HCT116 (cell line): ENCODE measurements around the gene SIK3. TPM values are rescaled to one million over a fixed set of nuclear protein-coding genes. Genes with fewer than 3 reads are reported as not detected.

Source experiments
- ATAC-seq: fragments of 200-7000 bp; cut with Tn5 transposase; 2 replicates; pipeline ENCODE4 v1.9.1; 2020; ENCODE audit warnings: mild to moderate bottlenecking, moderate library complexity
- BruUV-seq: library from RNA; stranded (reverse); fragments of 400-500 nt; replicated peaks from 2 replicates; lab custom pipeline; 2021; lab: Mats Ljungman, UMichigan
- CTCF ChIA-PET: fragments of 300-600 bp; sonication (Branson Sonifier 250); formaldehyde crosslinking; loops from one replicate; lab custom pipeline; 2021; ENCODE audit warnings: antibody characterized with exemption; lab: Charles Lee
- POLR2A ChIA-PET: fragments of 300-600, 350-600 bp; sonication (Branson Sonifier 250); formaldehyde crosslinking; loops from one replicate; lab custom pipeline; 2021; ENCODE audit warnings: antibody characterized with exemption; lab: Charles Lee
- RAD21 ChIA-PET, 2 experiments: fragments of 300-600 bp; sonication (Branson Sonifier 250); formaldehyde crosslinking; loops; one replicate each; lab custom pipeline; 2023; ENCODE audit warnings: low total read pairs in 2 of 2; ENCODE audit not compliant: uncharacterized antibody in 2 of 2, unreplicated experiment in 2 of 2, low non-redundant PET in 1 of 2; lab: Charles Lee
- DNase-seq: peaks from one replicate; pipeline ENCODE4 v3.0.0-alpha.2; 2010; ENCODE audit warnings: low read depth, low spot score
- H2AFZ ChIP-seq: fragments of 200-600 bp; shearing (Covaris generic), sonication (generic); 2 replicates; pipeline ENCODE4 v1.6.1; 2017; ENCODE audit warnings: low read depth, mixed run types, mixed read lengths, antibody characterized with exemption, low read length; ENCODE audit not compliant: poor library complexity, severe bottlenecking
- H3K27ac ChIP-seq: 2 replicates; pipeline ENCODE4 v1.5.1; 2012; ENCODE audit warnings: low read depth, low read length
- H3K27me3 ChIP-seq: fragments of 200-600 bp; sonication (generic); 2 replicates; pipeline ENCODE4 v1.6.1; 2016; ENCODE audit warnings: mixed run types, low read length, mixed read lengths; ENCODE audit not compliant: insufficient read depth
- H3K36me3 ChIP-seq, 2 experiments: fragments of 200-500 bp in 1 of 2; fragments of 200-600 bp in 1 of 2; sonication (Bioruptor generic) in 1 of 2; sonication (generic) in 1 of 2; 2 replicates each; pipeline versions ENCODE4 v1.5.1 to v1.6.1; 2014 to 2016; ENCODE audit warnings: low read length in 2 of 2, inconsistent platforms in 1 of 2, mixed read lengths in 1 of 2, mixed run types in 1 of 2; ENCODE audit not compliant: insufficient read depth in 2 of 2, control insufficient read depth in 1 of 2
- H3K4me1 ChIP-seq, 2 experiments: fragments of 200-600 bp in 1 of 2; sonication (generic) in 1 of 2; 2 replicates each; pipeline versions ENCODE4 v1.5.1 to v1.6.1; 2012 to 2017; ENCODE audit warnings: low read length in 2 of 2, inconsistent platforms in 1 of 2, mild to moderate bottlenecking in 1 of 2, mixed read lengths in 1 of 2, mixed run types in 1 of 2, moderate library complexity in 1 of 2; ENCODE audit not compliant: insufficient read depth in 2 of 2, control insufficient read depth in 1 of 2
- H3K4me2 ChIP-seq: fragments of 200-600 bp; sonication (generic); 2 replicates; pipeline ENCODE4 v1.6.1; 2017; ENCODE audit warnings: mixed run types, low read length, mixed read lengths
- H3K4me3 ChIP-seq, 2 experiments: fragments of 200-600 bp in 1 of 2; sonication (generic) in 1 of 2; replicated peaks in 1 of 2; 2 replicates each; pipeline ENCODE4 v1.5.1; 2011 to 2016; ENCODE audit warnings: low read length in 2 of 2, control low read depth in 1 of 2, low read depth in 1 of 2, mild to moderate bottlenecking in 1 of 2, mixed read lengths in 1 of 2, mixed run types in 1 of 2
- H3K79me2 ChIP-seq: fragments of 200-600 bp; sonication (generic); 2 replicates; pipeline ENCODE4 v1.6.1; 2017; ENCODE audit warnings: mild to moderate bottlenecking, mixed run types, low read length, moderate library complexity, mixed read lengths; ENCODE audit not compliant: insufficient read depth
- H3K9ac ChIP-seq: fragments of 200-600 bp; sonication (generic); 2 replicates; pipeline ENCODE4 v1.6.1; 2016; ENCODE audit warnings: low read length, mixed read lengths
- H3K9me2 ChIP-seq: fragments of 200-600 bp; sonication (generic), shearing (Covaris generic); 2 replicates; pipeline ENCODE4 v1.6.1; 2017; ENCODE audit warnings: mixed run types, mild to moderate bottlenecking, moderate library complexity; ENCODE audit not compliant: insufficient read depth
- H3K9me3 ChIP-seq, 2 experiments: fragments of 200-500 bp in 1 of 2; fragments of 200-600 bp in 1 of 2; sonication (Bioruptor generic) in 1 of 2; sonication (generic) in 1 of 2; 2 replicates each; pipeline ENCODE4 v1.6.1; 2014 to 2017; ENCODE audit warnings: low read length in 2 of 2, mixed read lengths in 2 of 2, inconsistent platforms in 1 of 2, low read depth in 1 of 2, mild to moderate bottlenecking in 1 of 2, mixed run types in 1 of 2, moderate library complexity in 1 of 2; ENCODE audit not compliant: control insufficient read depth in 1 of 2, insufficient read depth in 1 of 2
- H4K20me1 ChIP-seq: fragments of 200-600 bp; sonication (generic), shearing (Covaris generic); 2 replicates; pipeline ENCODE4 v1.6.1; 2017; ENCODE audit warnings: mixed run types, mild to moderate bottlenecking, moderate library complexity; ENCODE audit not compliant: insufficient read depth
- ATF3 ChIP-seq: IDR thresholded peaks from 2 replicates; pipeline ENCODE4 v1.6.1; 2012
- CBX3 ChIP-seq: IDR thresholded peaks from 2 replicates; pipeline ENCODE4 v1.6.1; 2012; ENCODE audit warnings: low read depth
- CTCF ChIP-seq, 3 experiments: fragments of 200-600 bp in 1 of 3; sonication (generic) in 1 of 3; IDR thresholded peaks in 2 of 3; conservative IDR thresholded peaks in 1 of 3; 2 replicates each; pipeline ENCODE4 v1.5.1; 2012 to 2017; ENCODE audit warnings: low read depth in 2 of 3, low read length in 2 of 3, antibody characterized with exemption in 1 of 3, borderline replicate concordance in 1 of 3, control low read depth in 1 of 3, mild to moderate bottlenecking in 1 of 3, mixed read lengths in 1 of 3, mixed run types in 1 of 3, moderate library complexity in 1 of 3; ENCODE audit not compliant: insufficient read depth in 1 of 3
- EGR1 ChIP-seq: IDR thresholded peaks from 2 replicates; pipeline ENCODE4 v1.6.1; 2012; ENCODE audit warnings: low read depth
- ELF1 ChIP-seq: IDR thresholded peaks from 2 replicates; pipeline ENCODE4 v1.6.1; 2012; ENCODE audit warnings: low read depth, borderline replicate concordance
- JUND ChIP-seq: IDR thresholded peaks from 2 replicates; pipeline ENCODE4 v1.6.1; 2012
- MAX ChIP-seq: IDR thresholded peaks from 2 replicates; pipeline ENCODE4 v1.6.1; 2012
- REST ChIP-seq: IDR thresholded peaks from 2 replicates; pipeline ENCODE4 v1.6.1; 2012; ENCODE audit warnings: low read depth
- YY1 ChIP-seq: IDR thresholded peaks from 2 replicates; pipeline ENCODE4 v1.6.1; 2011; ENCODE audit warnings: low read length, low read depth, moderate library complexity, mild to moderate bottlenecking; ENCODE audit not compliant: insufficient replicate concordance; ENCODE audit errors: extremely low read depth
- ZBTB33 ChIP-seq: IDR thresholded peaks from 2 replicates; pipeline ENCODE4 v1.6.1; 2011; ENCODE audit warnings: mild to moderate bottlenecking, low read length, moderate library complexity; ENCODE audit not compliant: insufficient replicate concordance; ENCODE audit errors: extremely low read depth
- ZFX ChIP-seq: fragments of 450-650 bp; IDR thresholded peaks from 2 replicates; pipeline ENCODE4 v1.6.1; 2017
- ZNF274 ChIP-seq: fragments of 200-500 bp; sonication (Bioruptor generic); IDR thresholded peaks from 2 replicates; pipeline ENCODE4 v1.6.1; 2014; ENCODE audit warnings: mild to moderate bottlenecking, low read depth, low read length, inconsistent platforms
- intact Hi-C: fragments of 100-400 bp; cut with micrococcal nuclease; formaldehyde crosslinking; loops from 2 replicates; pipeline ENCODE4 v1.10.0; 2022
- total RNA-seq: library from RNA; stranded (reverse); gene quantifications from one replicate; pipeline ENCODE4 v1.2.1, GENCODE V29; 2021; ENCODE audit not compliant: unreplicated experiment

SIK3 gene
- total RNA-seq, 1 experiment from 2014 or later, result 21.0 TPM

GRCh38 chr11:117068303-117068860, 29.8 kb downstream of the SIK3 start:
- BruUV-seq, result no TSS peak

More at GRCh38 chr11:117068303-117068860, 29.8 kb downstream of the SIK3 start:
- peaks cover 9% of the 10 kb centered on the region; the same call in 1 of the 2 replicates for H3K27me3 ChIP-seq
- H3K79me2 ChIP-seq, result peaks cover 57% of the 10 kb centered on the region
- H3K4me3 ChIP-seq, result no peak overlapping the region
- ChIA-PET CTCF (no interaction called here), POLR2A (no interaction called here), RAD21 (no interaction called here)
- H3K9ac ChIP-seq, result no peak overlapping the region
- H3K36me3 ChIP-seq, result no peaks in the 10 kb centered on the region
- no peak overlapping the region for H2AFZ ChIP-seq
- TF ChIP-seq ATF3 (no peak), ELF1 (no peak), EGR1 (no peak), REST (no peak), YY1 (no peak), JUND (no peak), MAX (no peak), ZBTB33 (no peak), ZFX (no peak), CTCF (IDR thresholded peaks at IDR 0.05 in 2 of 3, conservative IDR thresholded peaks at IDR 0.05 in 1 of 3; ENCODE audit: borderline replicate concordance in 1 of 3, insufficient read depth in 1 of 3, low read depth in 2 of 3, low read length in 2 of 3) (no peak), ZNF274 (no peak), CBX3 (no peak)
- H3K9me2 ChIP-seq, result no peaks in the 10 kb centered on the region
- no peak for ATAC-seq
- no peak overlapping the region for H3K27ac ChIP-seq
- no peak for DNase-seq
- H3K4me2 ChIP-seq, result no peak overlapping the region
- peaks cover 23 to 28% of the 10 kb centered on the region in 2 experiments for H3K4me1 ChIP-seq
- H4K20me1 ChIP-seq, result peaks cover 45% of the 10 kb centered on the region
- no peaks in the 10 kb centered on the region for H3K9me3 ChIP-seq
- intact Hi-C loops, result no loop called here
